NCI-H510A (cell line): ENCODE data around the gene RHBDD3.

Source experiments
- DNase-seq: peaks from one replicate; lab custom pipeline; 2025; lab: John Stamatoyannopoulos, UW

RHBDD3 gene

DNA sequence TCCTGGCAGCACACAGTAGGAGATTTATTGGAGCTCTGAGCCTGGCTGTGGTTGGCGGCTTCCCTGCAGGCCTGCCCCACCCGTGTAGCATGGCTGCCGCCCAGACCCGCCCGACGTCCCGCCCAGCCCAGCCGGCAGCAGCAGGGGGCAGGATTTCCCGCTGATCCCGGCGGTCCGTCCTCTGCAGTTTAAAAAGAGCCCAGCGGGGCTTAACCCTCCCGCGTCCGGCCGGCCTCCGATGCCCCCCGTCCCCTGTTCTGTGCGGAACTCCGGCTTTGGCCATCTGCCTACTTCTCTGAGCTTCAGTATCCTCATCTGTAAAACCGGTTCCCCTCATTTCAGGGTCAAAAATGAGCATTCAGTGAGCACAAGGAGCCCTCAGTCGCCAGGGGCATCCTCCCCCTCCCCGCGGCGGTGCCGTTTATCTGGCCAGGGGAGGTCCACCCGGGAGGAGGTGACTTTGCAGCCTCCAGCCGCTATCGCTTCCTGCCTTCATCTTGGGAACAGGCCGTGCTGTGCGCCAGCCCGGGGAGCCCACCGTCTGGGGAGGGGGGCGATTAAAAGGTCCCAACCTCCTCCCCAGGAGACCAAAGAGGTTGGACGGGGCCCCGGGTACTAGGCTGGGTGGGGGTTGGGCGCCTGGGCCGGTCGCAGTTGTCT lies 38.5 kb upstream of the RHBDD3 start, which contains the start of gene GAS2L1:
GAS2L1 (plus strand) TSS at position 476 of the 660 bp plus-strand sequence. CDS start 1,456 bp downstream, outside the sequence.
- DNase-seq = peak; percentile 46

DNA sequence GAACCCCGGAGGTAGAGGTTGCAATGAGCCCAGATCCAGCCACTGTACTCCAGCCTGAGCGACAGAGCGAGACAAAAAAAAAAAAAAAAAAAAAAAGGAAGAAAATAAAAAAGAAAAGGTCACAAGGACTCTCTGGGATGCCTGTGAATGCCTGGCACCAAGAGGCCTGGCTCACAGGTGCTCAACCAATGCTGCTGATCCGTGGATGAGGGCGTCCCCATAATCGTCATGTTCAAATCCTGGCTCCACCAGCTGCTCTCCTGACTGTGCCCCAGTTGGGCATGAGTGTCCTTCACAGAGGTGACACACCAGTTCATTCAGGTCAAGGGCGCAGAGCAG lies 38.0 kb upstream of the RHBDD3 start:
- DNase-seq = no peak

DNA sequence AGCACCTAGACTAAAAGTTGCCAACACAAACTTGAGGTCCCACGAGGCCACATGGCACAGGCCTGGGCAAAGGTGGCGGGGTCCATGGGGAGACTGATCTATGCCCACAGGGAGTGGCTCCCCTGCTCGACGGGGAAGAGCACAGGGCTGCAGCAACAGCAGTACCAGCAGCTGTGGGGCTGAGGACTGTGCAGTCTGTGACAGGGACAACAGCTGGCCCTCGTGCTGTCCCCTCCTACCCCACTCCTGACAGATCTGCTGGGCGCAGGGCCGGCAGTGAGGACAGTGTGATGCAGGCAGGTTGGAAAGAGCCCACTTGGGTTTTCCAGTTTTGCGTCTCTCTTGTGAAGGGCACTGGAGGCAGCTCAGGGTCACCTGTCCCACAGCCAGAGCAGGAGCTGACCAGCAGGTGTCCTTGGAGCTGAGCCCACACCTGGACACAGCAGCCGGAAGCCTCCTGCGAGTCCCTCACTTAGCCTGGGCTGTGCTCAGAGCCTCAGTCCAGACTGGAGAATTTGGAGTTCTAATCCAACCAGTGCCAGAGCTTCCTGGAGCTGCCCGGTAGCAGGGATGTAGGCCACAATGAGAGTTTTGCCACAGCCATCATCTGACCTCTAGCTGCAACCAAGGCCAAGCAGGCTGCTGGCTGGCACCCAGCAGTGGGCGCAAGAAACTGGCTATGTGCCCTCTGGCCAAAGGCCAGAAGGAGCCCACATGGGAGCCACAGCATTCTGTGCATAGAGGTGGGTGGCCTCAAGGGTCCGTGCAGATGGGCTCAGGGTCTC lies 35.1 kb upstream of the RHBDD3 start:
- no peak for DNase-seq

DNA sequence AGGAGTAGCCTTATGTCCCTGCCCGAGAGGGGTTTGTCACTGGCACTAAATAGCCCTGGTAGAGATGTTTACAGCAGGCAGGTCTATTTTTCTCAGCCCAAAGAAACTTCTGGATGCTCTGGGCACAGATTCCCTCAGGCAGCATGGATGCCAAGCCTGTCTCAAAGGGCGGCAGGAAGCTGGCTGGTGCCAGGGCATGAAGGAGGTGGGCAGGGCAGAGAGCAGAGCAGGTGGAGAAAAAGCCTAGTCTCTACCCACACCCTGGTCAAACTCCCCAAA lies 34.6 kb upstream of the RHBDD3 start:
- DNase-seq = no peak

DNA sequence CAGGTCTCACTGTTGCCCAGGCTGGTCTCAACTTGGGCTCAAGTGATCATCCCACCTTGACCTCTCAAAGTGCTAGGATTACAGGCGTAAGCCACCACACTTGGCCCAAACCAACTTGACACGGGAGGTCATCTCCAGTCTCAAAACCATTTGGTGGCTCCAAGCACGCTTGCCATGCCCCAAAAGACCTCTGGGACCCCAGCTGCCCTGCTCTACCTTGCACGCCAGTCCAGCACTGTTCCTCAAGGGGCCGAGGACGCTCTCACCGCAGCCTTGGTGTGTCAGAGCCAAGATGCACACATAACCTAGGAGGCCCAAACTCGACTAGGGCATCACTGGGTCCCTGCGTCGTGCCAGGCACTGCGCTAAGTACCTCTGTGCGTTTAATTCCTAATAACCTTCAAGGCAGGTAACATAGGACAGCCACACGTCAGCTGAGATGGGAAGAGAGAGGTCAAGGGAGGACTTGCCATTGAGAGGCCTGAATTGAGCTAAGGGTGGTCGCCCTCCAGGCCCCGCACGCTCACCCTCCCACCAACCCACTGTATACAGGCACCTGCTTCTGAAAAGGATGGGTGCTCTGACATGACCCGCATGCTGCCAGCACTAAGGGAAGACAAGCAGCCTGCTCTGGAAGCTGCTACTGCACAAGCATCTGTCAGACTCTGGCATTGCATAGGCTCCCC lies 34.1 kb upstream of the RHBDD3 start:
- DNase-seq = no peak

DNA sequence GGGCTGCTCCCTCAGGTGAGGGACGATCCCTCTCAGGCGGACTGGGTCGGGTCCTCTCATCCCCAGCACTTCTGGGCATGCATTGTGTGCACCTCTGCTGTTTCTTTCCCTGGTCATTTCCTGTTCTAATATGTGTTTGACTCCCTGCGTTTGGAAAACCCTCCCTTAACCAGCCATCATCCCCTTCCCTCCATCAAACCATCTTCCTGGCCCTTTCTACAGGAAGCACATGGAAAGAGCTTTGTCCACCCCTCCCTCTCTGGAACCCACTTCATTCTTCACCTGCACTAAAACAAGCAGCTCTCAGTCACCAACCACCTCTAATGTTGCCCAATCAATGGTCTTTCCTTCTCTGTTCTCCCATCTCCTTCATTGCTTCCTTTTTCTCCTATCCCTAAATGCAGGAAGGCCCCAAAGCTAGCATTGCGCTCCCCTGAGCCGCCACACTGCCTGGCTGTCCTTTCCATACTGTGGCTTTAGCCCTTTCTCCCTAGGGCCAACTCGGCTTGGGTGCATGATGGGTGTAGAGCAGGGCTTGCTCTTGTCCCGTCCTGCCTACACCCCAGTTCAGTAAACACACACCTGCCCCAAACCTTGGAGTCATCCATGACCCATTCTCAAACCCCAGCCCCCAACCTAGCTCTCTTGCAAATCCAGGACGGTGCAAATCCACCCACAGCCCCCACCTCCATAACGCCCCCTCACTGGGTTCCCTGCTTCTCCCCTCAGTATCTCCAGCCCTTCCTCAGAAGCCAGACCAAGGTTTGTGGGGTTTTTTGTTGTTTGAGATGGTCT lies 33.2 kb upstream of the RHBDD3 start:
- DNase-seq = no peak

DNA sequence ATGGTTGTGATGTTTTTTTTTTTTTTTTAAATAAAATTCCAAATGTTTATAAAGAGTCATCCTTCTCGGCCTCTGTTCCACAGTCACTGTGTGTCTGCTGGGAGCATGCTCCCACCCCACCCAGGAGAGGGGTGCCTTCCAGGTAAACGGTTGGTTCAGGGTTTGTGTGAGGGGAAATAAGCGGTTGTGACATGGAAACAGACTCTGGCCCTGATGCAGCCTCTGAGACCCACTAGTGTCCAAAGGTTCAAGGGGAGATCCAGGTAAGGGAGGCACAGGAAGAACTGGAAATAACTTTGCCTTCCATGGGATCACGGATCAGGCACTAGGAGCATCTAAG lies 32.7 kb upstream of the RHBDD3 start:
- DNase-seq = no peak

DNA sequence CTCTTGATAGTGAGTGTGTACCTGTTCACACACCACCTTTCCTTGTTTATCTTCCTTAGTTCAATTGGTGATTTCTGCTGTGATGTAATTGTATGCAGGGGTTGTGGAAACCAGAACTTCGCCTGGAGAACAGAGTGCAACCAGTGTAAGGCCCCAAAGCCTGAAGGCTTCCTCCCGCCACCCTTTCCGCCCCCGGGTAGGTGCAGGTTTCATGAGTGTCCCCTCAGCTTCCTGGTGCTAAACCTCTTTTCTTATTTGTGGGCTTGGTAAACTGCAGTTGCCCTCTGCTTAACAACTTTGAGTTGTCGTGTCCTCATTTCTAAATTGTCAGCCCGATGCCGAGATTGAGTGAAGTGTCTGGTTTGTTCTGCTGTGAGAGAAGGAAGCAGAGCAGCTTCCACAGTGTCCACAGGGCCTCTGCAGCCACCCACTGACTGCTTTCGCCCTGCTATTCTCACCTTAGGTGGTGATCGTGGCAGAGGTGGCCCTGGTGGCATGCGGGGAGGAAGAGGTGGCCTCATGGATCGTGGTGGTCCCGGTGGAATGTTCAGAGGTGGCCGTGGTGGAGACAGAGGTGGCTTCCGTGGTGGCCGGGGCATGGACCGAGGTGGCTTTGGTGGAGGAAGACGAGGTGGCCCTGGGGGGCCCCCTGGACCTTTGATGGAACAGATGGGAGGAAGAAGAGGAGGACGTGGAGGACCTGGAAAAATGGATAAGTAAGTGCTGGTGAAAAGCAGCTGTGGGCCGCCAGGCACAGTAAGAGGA lies 31.5 kb upstream of the RHBDD3 start:
- DNase-seq = no peak

DNA sequence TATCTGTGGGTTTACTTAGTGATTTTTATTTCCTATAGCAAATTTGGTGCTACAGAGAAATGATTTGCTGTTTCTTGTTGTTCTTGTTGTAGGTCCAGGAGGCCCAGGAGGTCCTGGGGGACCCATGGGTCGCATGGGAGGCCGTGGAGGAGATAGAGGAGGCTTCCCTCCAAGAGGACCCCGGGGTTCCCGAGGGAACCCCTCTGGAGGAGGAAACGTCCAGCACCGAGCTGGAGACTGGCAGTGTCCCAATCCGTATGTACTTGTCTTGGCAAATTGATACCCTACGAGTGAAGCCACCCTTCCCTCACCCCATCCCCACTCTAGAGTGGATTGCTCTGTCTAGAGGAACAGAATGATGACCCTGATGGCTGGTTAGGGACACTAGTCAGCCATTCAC lies 30.9 kb upstream of the RHBDD3 start:
- no peak for DNase-seq

DNA sequence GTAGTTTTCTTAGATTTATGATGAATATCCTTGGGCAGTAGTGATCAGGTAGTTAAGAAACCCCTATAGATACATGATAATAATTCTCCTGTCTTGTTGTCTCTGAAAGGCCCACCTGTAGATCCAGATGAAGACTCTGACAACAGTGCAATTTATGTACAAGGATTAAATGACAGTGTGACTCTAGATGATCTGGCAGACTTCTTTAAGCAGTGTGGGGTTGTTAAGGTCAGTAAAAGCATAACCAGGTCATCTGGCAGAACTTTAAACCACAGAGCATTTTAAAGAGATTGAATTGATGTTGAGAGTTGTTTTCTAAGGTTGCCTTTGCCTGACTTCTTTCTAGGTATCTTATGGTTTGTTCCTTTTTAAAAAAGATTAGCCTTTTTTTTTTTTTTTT lies 24.6 kb upstream of the RHBDD3 start:
- no peak for DNase-seq

DNA sequence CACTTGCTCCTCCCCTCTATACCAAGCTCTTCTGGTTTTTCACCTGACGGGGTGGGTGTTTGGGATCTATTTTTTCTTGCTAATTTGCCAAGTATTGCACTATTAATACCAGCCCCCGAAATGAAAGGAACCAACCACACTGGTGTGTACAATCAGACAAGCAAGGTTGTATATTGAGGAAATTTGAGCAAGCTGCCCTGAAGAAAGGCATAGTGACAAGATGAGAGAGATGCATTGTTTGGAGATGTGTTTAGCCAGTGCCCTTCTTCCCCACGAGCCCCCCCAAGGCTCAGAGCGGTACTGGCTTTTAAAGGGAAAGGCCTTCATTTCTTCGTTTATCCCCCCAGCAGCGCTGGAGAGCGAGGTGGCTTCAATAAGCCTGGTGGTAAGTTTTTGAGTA lies 23.4 kb upstream of the RHBDD3 start:
- DNase-seq = no peak

DNA sequence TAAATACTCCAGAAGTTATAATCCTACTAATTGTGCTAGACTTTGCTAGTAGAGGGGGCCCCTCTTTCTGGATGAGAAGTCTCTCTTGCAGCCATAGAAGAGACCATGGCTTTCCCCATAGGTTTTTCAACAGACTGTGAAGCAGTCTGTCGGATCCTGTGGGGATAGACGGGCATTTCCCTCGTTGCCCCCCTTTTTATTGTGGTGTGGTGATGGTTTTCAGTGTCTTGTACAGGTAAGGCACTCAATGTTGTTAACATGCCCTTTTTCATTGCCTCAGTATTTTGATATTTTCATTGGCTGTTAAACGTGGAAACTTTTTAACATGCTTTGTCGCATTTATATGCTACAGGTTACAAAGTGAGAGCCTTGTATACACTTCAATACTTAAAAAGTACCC lies 22.3 kb upstream of the RHBDD3 start:
- no peak for DNase-seq

DNA sequence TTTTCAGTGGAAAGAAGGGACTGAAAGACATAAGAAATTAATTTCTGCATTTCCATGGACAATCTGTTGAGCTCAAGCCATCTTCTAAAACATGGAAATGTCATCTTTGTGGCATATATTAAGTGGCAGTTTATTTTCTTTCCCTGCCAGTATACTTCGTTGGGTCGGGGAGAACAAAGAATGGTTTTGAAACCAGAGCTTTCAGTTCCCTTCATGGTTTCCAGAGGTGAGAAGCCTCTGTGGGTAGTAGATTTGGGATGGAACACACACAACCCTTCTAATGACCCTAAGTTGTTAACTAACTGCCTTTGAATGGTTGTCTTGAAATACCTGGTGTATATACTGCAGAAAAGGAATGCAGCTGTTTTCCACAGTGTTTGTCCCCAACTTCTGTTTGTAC lies 21.1 kb upstream of the RHBDD3 start:
- no peak for DNase-seq

DNA sequence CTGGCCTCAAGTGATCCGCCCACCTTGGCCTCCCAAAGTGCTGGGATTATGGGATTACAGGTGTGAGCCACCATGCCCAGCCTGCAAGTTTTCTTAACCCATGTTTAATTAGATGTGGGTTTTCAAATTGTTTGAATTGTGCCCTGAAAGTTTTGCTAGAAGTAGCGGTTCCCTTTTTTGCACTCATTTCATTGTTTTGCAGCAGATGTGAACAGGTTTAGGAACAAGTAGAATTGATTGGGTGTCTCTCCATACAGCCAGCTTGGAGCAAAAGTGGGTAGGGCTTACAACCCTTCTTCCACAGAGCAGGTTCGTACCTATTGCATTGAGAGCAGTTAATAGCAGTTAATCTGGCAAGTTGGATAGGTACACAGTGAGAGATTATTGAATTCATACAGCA lies 16.4 kb upstream of the RHBDD3 start:
- DNase-seq = no peak

DNA sequence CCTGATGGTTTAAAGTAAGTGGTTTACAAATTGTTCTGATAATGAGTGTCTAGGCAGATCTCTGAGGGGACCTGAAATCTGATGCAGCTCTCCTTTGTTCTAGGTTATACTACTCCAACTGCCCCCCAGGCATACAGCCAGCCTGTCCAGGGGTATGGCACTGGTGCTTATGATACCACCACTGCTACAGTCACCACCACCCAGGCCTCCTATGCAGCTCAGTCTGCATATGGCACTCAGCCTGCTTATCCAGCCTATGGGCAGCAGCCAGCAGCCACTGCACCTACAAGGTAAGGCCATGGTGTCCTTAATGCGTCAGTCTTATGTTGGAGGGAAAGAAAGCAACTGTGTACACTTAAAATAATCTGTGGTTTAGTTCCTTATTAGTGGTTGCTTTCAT lies 10.1 kb upstream of the RHBDD3 start:
- no peak for DNase-seq

DNA sequence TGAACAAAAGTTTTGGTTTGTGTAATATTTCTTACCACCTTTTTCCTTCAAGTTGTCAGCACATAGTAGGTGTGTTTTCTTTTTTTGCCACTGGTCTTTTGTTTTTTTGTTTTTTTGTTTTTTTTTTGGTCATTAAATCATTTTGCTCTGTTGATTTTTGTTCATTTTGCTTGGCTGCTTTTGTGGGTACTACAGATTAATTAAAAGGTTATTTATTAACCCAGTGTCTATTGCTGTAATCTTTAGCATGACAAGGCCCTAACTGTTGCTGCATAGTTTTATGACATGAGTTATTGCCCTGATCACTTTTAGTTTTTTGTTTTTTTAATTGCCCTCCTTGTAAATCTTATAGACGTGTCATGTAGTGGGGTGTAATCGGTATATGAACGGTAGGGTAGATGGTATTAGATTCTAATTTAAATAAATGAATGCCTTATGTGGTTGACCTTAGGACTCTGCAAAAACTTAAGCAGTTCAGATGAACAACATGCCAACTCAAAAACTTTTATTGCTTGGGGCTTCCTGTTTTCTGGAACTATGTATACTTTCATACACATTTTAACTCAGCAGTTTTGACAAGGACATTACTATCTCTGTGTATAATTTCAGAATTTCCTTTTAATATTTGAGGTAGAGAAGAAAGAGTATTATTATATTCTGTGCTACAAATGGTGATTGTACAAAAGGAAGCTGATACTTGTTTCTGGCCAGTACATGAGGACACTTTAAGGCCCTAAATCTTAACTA lies 8.2 kb upstream of the RHBDD3 start:
- DNase-seq = no peak

DNA sequence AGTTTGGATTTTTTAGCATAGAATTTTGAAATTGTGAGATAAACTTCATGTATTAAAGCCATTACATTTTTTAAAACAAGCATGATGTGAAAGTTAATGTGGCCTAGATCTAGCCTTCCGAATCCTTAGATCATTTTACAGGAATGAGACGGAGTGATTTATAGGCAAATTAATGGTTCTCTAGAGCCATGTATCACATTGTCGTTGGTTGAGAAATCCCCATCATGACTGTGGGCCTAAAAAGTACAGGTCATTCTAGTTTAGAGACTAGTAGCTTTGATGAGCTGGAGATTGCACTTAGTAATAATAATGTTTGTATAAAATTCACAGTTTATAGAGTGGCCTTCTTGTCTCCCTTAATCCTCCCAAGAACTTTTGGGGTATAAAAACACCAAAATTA lies 7.4 kb upstream of the RHBDD3 start:
- DNase-seq = no peak

DNA sequence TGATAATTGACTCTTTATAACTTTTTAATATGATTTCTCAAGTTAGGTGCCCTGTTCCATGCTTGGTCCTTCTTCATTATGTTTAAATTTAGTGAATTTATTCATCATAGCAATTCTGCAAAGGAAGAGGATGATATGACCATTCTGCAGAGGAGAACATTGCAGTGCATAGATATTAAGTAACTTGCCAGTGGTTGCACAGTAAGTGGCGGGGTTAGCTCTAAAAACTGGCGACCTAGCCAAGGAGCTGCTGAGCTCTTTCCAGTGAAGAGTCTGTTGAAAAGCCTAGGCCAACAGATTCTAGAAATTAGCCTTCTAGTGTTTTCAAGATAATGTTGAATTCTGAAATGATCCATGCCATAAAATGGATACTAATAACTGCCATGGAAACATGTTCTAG lies 4.8 kb upstream of the RHBDD3 start:
- no peak for DNase-seq

DNA sequence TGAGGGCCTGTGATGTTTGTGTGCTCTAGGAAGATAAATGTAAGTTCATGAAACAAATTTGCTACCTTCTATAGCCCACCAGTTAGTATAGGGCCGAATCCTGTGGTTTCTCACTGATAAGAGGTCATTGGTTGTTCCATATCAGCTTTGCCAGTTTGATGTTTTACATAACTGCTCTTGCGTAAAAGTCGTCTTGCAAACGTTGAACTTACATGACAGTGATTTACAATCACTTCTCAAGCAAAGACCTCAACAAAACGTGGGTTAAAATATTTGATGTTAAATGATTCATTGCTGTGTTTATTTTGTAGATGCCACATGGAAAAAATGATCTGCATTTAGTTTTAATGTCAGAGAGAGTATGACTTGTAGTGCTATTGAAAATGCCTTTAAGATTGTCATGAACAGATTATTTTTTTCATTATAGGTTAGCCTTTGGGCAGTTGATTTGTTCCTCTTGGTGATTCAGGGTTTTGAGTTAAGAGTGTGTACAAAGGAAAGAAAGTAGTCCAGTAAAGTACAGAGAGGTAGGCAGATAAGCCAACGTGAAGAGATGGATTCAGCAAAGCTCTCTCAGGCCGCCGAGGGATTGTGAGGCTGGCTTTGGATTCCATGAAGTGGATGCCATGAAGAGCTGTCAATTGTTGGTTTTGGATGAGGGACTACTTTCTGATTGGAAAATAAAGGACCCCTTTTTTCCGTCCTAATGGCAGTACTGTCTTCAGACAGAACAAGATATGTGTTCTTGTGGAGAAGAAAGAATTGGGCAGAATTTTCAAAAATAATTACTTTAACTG lies 2.9 kb upstream of the RHBDD3 start:
- no peak for DNase-seq

DNA sequence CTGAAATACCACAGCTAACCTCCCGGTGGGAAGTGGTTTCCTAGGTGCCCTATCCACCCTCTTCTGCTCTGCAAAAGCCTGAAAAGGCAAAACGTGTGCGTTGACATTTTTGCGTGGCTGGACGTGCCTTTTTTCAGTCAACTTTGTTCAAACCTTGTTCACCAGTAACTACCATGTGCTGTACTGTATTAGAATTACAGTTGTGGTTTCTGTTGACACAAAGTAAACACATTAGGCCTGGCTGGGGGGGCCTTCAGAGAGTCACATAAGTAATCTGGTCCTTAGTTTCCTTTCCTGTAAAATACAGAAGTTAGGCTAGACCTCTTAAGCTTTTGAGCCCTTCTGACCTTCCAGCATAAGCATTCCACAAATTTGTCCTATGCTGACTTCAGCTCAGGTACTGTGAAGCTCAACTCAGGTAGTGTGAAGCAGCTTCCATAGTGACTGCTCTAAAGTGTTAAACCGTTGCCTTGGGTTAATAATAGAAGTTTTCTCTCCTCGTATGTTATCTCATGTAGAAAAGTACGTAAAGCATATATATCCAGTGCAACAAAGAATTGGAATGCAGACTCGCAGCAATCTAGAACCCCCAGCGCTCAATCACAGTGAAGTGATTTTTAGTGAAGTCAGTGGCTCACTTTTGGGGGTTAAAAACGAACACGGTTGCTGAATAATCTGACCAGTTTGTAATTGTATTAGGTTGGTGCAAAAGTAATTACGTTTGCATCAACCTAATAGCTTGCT lies 2.1 kb upstream of the RHBDD3 start:
- no peak for DNase-seq
